NCI-H2171 (cell line): ENCODE data around the gene GPR137.
"Not testable (repeated sequence)": the region's sequence is repeated elsewhere in the genome, so short reads cannot be mapped to it uniquely, and the experiment has no call there.

ENCODE experiments used
- DNase-seq: peaks from one replicate; lab custom pipeline; 2025; lab: John Stamatoyannopoulos, UW

Gene GPR137, protein sequence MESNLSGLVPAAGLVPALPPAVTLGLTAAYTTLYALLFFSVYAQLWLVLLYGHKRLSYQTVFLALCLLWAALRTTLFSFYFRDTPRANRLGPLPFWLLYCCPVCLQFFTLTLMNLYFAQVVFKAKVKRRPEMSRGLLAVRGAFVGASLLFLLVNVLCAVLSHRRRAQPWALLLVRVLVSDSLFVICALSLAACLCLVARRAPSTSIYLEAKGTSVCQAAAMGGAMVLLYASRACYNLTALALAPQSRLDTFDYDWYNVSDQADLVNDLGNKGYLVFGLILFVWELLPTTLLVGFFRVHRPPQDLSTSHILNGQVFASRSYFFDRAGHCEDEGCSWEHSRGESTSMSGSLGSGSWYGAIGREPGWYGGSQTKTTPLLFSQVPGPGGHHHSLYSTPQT

GRCh38 chr11:64284962-64285884 is at the start of gene GPR137:
Gene GPR137, plus strand, starts transcription at chr11:64285848. Its CDS starts 677 bp downstream, at chr11:64286525.
- DNase-seq = peak; percentile 77

GRCh38 chr11:64237484-64237951 is 48.1 kb upstream of the GPR137 start:
- no peak for DNase-seq

- DNase-seq = no peak
Observed at GRCh38 chr11:64238076-64238475, 47.6 kb upstream of the GPR137 start.

DNA sequence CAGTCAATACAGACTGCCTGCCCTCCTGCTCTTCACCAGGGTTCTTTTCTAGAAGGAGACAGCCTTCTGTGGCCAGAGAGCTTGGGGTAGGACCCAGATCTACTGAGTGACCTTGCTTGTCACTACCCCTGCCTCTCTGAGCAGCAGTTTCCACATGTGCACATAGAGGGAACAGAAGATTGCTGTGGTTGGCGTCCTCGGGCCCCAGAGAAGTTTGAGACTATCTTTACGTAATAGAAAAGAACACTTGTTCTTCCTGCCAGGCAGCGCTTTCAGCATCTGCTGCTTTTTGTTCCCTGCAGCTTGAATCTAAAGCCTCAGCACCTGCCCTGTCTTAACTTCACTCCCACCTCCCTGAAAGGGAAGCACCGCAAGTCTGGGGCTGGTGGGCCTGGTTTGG is 46.6 kb upstream of the GPR137 start:
- no peak for DNase-seq

DNA sequence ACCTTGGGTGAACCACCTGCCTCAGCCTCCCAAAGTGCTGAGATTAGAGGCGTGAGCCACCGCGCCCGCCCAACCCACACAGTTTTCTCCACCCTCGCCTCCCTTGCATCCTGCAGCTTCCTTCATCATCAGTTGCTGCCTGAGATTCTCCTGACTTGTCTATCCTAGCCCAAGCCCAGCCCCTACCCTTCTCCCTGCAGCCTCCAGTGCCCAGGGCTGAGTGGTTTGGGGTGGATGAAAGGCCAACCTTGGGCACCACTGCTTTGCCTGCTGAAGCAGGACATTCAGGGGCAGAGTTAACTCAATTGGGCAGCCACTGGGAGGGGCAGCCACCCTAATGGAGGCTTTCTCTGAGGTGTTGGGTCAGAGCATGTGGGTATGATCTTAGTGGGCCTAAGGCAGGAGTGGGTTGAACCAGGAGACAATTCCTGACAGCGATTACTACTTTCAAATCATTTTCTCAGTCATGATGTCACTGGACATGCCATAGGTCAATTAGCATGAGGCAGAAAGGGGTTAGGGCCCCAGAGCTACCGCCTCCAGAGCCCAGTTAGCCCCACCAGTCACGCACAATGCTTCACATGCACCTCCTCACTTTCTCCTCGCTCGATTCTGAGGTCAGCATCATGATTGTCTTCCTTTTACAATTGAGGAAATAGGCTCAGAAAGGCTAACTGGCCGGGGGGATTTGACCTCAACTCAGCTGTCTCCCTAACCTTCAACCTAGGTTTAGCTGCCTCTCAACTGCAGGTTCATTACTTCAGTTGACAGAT is 45.8 kb upstream of the GPR137 start:
- no peak for DNase-seq

GRCh38 chr11:64240435-64241240 is 45.0 kb upstream of the GPR137 start, which contains the start of gene FKBP2:
Gene FKBP2, plus strand, starts transcription at chr11:64241095. Its CDS starts 1,293 bp downstream, at chr11:64242388.
- DNase-seq = peak; percentile 97

- no peak for DNase-seq
Observed at GRCh38 chr11:64241241-64241490, 44.5 kb upstream of the GPR137 start.

- DNase-seq = peak; percentile 98
Observed at GRCh38 chr11:64241491-64242374, 43.9 kb upstream of the GPR137 start.

DNA sequence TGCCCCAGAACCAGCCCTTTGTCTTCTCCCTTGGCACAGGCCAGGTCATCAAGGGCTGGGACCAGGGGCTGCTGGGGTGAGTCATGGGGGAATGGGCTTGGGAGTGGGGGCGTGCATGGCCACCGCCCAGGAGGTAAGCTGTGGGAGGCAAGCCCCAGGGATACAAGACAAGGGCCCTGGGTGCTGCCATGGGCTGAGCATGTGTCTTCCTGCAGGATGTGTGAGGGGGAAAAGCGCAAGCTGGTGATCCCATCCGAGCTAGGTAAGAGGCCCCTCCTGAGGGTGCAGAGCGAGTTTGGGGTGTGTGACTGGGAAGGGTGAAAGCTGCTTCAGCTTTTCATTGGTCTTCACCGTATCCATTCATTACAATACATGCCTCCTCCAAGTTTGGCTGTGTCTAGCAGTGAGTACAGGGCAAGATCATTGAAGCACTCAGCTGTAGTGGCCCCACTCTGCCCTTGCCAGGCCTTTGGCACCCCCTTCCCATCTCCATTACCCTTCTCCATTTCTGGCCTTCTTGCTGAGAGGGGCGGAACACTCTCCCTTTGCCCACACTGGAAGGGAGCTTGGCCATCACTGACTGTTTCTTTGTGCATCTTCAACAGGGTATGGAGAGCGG is 42.3 kb upstream of the GPR137 start:
- no peak for DNase-seq

DNA sequence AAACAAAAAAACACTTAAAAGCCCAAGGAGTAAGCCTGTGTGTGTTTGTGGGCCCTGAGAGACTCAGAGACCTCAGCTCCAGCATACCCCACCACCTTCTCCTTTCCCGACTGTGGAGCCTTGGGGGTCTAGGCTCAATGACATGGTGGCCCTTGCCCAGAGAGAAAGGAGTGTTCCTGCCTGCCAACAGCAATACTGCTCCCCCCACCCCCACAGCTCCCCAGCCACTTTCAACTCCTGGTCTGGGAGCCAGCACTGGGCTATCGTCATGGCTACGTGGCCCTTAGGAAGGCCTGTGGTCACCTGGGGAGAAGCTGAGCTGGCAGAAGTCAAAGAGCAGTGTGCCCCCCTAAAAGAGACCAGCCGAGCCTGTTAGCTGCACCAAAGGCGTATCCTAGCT is 41.5 kb upstream of the GPR137 start:
- no peak for DNase-seq

GRCh38 chr11:64244966-64245365 is 40.7 kb upstream of the GPR137 start:
- DNase-seq = no peak

GRCh38 chr11:64245401-64245796 is 40.2 kb upstream of the GPR137 start:
- no peak for DNase-seq

GRCh38 chr11:64245797-64246620 is 39.6 kb upstream of the GPR137 start:
- DNase-seq = peak; percentile 43

DNA sequence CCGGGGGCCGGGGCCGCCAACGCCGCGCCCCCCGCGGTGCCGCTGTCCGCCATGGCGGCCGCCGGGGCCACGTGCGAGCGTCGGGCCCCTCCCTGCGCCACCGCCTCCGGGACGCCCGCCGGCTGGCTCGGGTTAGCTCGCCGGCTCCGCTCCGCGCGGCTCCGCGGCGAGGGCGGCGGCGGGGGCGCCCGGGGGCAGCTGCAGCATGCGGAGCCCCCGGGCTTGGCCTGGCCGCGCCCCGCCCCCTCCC is 39.1 kb upstream of the GPR137 start:
- not testable (repeated sequence) for DNase-seq

GRCh38 chr11:64246871-64247728 is 38.5 kb upstream of the GPR137 start, which contains the start of gene PPP1R14B:
Gene PPP1R14B, minus strand, starts transcription at chr11:64246943. Its CDS starts 270 bp downstream, at chr11:64246673.
- peak; percentile 79 for DNase-seq

GRCh38 chr11:64247729-64248531 is 37.7 kb upstream of the GPR137 start:
- DNase-seq = no peak

GRCh38 chr11:64248578-64248977 is 37.1 kb upstream of the GPR137 start:
- DNase-seq = no peak
